Bronchus fibroblast of lung (primary cell): ENCODE data around the gene NEUROD2. TPM values are rescaled to one million over a fixed set of nuclear protein-coding genes. Genes with fewer than 3 reads are reported as not detected.

ENCODE experiments used
- total RNA-seq: library from RNA; depleted of rRNA; stranded (reverse); fragments of >200 nt; gene quantifications from 2 replicates; pipeline ENCODE4 v1.2.3, GENCODE V29; 2015

NEUROD2 gene
- total RNA-seq, result not detected in 2 replicates

GRCh38 chr17:39607851-39608130 lies at the start of gene NEUROD2:
TSS of gene NEUROD2 (minus strand) at chr17:39607920. CDS start at chr17:39606599, 1,321 bp downstream.

GRCh38 chr17:39636927-39637736 lies 29.4 kb upstream of the NEUROD2 start, which contains the start of gene STARD3:
TSS of gene STARD3 (plus strand) at chr17:39637144. CDS start at chr17:39653532, 16,388 bp downstream.

GRCh38 chr17:39626171-39627046 lies 18.7 kb upstream of the NEUROD2 start, which contains the start of gene PPP1R1B:
TSS of gene PPP1R1B (plus strand) at chr17:39626952. CDS start at chr17:39627393, 441 bp downstream.

Other genes starting within 250 kb of the NEUROD2 start
- gene FBXL20, start 206.3 kb downstream of the NEUROD2 start, total RNA-seq, result 4.7 and 4.9 TPM in 2 replicates
- 16.8 and 17.5 TPM in 2 replicates for gene MED1, start 156.7 kb downstream of the NEUROD2 start, total RNA-seq
- 13.2 and 16.0 TPM in 2 replicates for gene CDK12, start 146.4 kb downstream of the NEUROD2 start, total RNA-seq
- gene PPP1R1B, start 19.0 kb upstream of the NEUROD2 start, total RNA-seq, result 0.45 TPM in 1 of 2 replicates, not detected in the other
- gene STARD3, start 29.2 kb upstream of the NEUROD2 start, total RNA-seq, result 39.1 and 40.9 TPM in 2 replicates
- gene TCAP, start 57.4 kb upstream of the NEUROD2 start, total RNA-seq, result 0.17 and 0.30 TPM in 2 replicates
- not detected in 2 replicates for gene PNMT, start 60.5 kb upstream of the NEUROD2 start, total RNA-seq
- gene PGAP3, start 80.1 kb upstream of the NEUROD2 start, total RNA-seq, result 7.9 and 9.1 TPM in 2 replicates
- gene ERBB2, start 92.1 kb upstream of the NEUROD2 start, total RNA-seq, result 27.7 and 35.5 TPM in 2 replicates
- gene MIEN1, start 122.6 kb upstream of the NEUROD2 start, total RNA-seq, result 71.5 and 77.4 TPM in 2 replicates
- 0.45 and 0.84 TPM in 2 replicates for gene GRB7, start 130.0 kb upstream of the NEUROD2 start, total RNA-seq